Raji (cell line): ENCODE data around the gene GABRB2.

ENCODE experiments used
- POLR2A ChIP-seq: IDR thresholded peaks from 2 replicates; pipeline ENCODE4 v1.6.1; 2011; ENCODE audit warnings: low read depth, low read length, control low read depth; ENCODE audit not compliant: insufficient read depth

The GABRB2 gene

GRCh38 chr5:161546470-161547301, at the start of gene GABRB2:
TSS of gene GABRB2 (minus strand) at chr5:161546725. CDS start at chr5:161546643, 82 bp downstream.
- TF ChIP-seq POLR2A, result no peak

- no peak for TF ChIP-seq POLR2A
These were observed 39.3 kb upstream of the GABRB2 start for GRCh38 chr5:161585798-161586197.

- TF ChIP-seq POLR2A, result no peak
These were observed 34.1 kb upstream of the GABRB2 start for GRCh38 chr5:161580621-161581020.

- no peak for TF ChIP-seq POLR2A
These were observed 26.4 kb upstream of the GABRB2 start for GRCh38 chr5:161572914-161573313.

- TF ChIP-seq POLR2A, result no peak
These were observed 19.6 kb upstream of the GABRB2 start for GRCh38 chr5:161566081-161566480.

GRCh38 chr5:161562446-161562845, 15.9 kb upstream of the GABRB2 start:
- TF ChIP-seq POLR2A, result no peak

GRCh38 chr5:161549106-161549505, 2.6 kb upstream of the GABRB2 start:
- TF ChIP-seq POLR2A, result no peak

- TF ChIP-seq POLR2A, result no peak
These were observed 2.1 kb upstream of the GABRB2 start for GRCh38 chr5:161548487-161549094.

GRCh38 chr5:161547738-161548486, 1.4 kb upstream of the GABRB2 start:
- no peak for TF ChIP-seq POLR2A

- TF ChIP-seq POLR2A, result no peak
These were observed 847 bp upstream of the GABRB2 start for GRCh38 chr5:161547406-161547737.

GRCh38 chr5:161546095-161546469, 443 bp downstream of the GABRB2 start:
- no peak for TF ChIP-seq POLR2A

GRCh38 chr5:161545344-161546094, 1.0 kb downstream of the GABRB2 start:
- TF ChIP-seq POLR2A, result no peak

- TF ChIP-seq POLR2A, result no peak
These were observed 2.2 kb downstream of the GABRB2 start for GRCh38 chr5:161544350-161544765.

GRCh38 chr5:161539016-161539415, 7.5 kb downstream of the GABRB2 start:
- no peak for TF ChIP-seq POLR2A

- no peak for TF ChIP-seq POLR2A
These were observed 10.8 kb downstream of the GABRB2 start for GRCh38 chr5:161535762-161536161.

- no peak for TF ChIP-seq POLR2A
These were observed 15.8 kb downstream of the GABRB2 start for GRCh38 chr5:161530700-161531099.

- TF ChIP-seq POLR2A, result no peak
These were observed 32.6 kb downstream of the GABRB2 start for GRCh38 chr5:161513942-161514341.
